SH-SY5Y (cell line): ENCODE data around the gene DCLK3.

Experiments used
- GATA2 ChIP-seq: IDR thresholded peaks from 2 replicates; pipeline ENCODE4 v1.6.1; 2011; ENCODE audit warnings: mild to moderate bottlenecking, low read depth, low read length
- GATA3 ChIP-seq: IDR thresholded peaks from 2 replicates; pipeline ENCODE4 v1.6.1; 2011; ENCODE audit warnings: low read depth, mild to moderate bottlenecking, low read length, moderate library complexity

- TF ChIP-seq GATA2 (no peak), GATA3 (no peak)
Observed at GRCh38 chr3:36796161-36796560, 31.8 kb upstream of the DCLK3 start.
